Measurements from ENCODE around the gene NTN5.

Gene NTN5

GRCh38 chr19:48648134-48648533 is 24.7 kb downstream of the NTN5 start:
- Histone ChIP-seq H3K27me3 (ENCODE audit: insufficient read depth, poor library complexity, severe bottlenecking) (no peaks in the 10 kb centered on the region), H3K27ac (replicated peaks) (no peak overlapping the region), H3K4me3 (replicated peaks; ENCODE audit: insufficient read depth, low read length) (no peak overlapping the region)
- TF ChIP-seq POLR2AphosphoS5 (IDR thresholded peaks at IDR 0.05; ENCODE audit: low read depth) (no peak), GABPA (IDR thresholded peaks at IDR 0.05; ENCODE audit: low read depth) (no peak), CTCF (IDR thresholded peaks at IDR 0.05; ENCODE audit: insufficient read depth, low read length) (no peak), REST (IDR thresholded peaks at IDR 0.05; ENCODE audit: insufficient replicate concordance, low read depth) (no peak)
- DNase-seq (ENCODE audit: low read depth in 1 of 2, low spot score in 1 of 2) = no peak

- Histone ChIP-seq H3K4me3 (replicated peaks; ENCODE audit: insufficient read depth, low read length) (peak overlapping the region; percentile 43; the same call in 1 of the 2 replicates), H3K27ac (replicated peaks) (no peak overlapping the region)
- peak in 1 of 2 experiments; percentile 73 for DNase-seq (ENCODE audit: low read depth in 1 of 2, low spot score in 1 of 2)
Measured at GRCh38 chr19:48646722-48647216, 26.0 kb downstream of the NTN5 start.

More at GRCh38 chr19:48646722-48647216, 26.0 kb downstream of the NTN5 start:
- no peak for TF ChIP-seq SPI1 (IDR thresholded peaks at IDR 0.05; ENCODE audit: borderline replicate concordance, low read depth)
- no peak for TF ChIP-seq CTCF (IDR thresholded peaks at IDR 0.05; ENCODE audit: insufficient read depth, low read length)
- no peak for TF ChIP-seq POLR2AphosphoS5 (IDR thresholded peaks at IDR 0.05; ENCODE audit: low read depth)
- TF ChIP-seq REST (IDR thresholded peaks at IDR 0.05; ENCODE audit: insufficient replicate concordance, low read depth) = no peak
- no peak for TF ChIP-seq GABPA (IDR thresholded peaks at IDR 0.05; ENCODE audit: low read depth)
- no peaks in the 10 kb centered on the region for H3K27me3 ChIP-seq (ENCODE audit: insufficient read depth, poor library complexity, severe bottlenecking)
